Ectodermal cell (in vitro differentiated cells): Measurements from ENCODE around the gene EHHADH.

ENCODE experiments used
- H3K27ac ChIP-seq: 2 replicates; pipeline ENCODE4 v1.7.0; 2013; ENCODE audit warnings: mild to moderate bottlenecking, low read depth, low read length; ENCODE audit not compliant: insufficient read depth, poor library complexity, severe bottlenecking
- H3K27me3 ChIP-seq: 2 replicates; pipeline ENCODE4 v1.7.0; 2013; ENCODE audit warnings: mild to moderate bottlenecking, low read length; ENCODE audit not compliant: insufficient read depth, control insufficient read depth, poor library complexity, severe bottlenecking
- H3K36me3 ChIP-seq: one replicate; pipeline ENCODE4 v1.7.0; 2013; ENCODE audit warnings: low read length; ENCODE audit not compliant: control insufficient read depth, insufficient read depth
- H3K4me1 ChIP-seq: one replicate; pipeline ENCODE4 v1.7.0; 2013; ENCODE audit warnings: low read length; ENCODE audit not compliant: control insufficient read depth, insufficient read depth
- H3K4me3 ChIP-seq: 2 replicates; pipeline ENCODE4 v1.7.0; 2013; ENCODE audit warnings: low read depth, low read length, control low read depth; ENCODE audit not compliant: insufficient read depth
- H3K9me3 ChIP-seq: 2 replicates; pipeline ENCODE4 v1.7.0; 2013; ENCODE audit warnings: mild to moderate bottlenecking, low read length, moderate library complexity; ENCODE audit not compliant: control insufficient read depth
- WGBS, 2 experiments: methylation state at CpG; one replicate each; pipeline ENCODE4 v1.1.7; 2013; ENCODE audit warnings: missing lambda C conversion rate in 2 of 2; 5-methylcytosine and 5-hydroxymethylcytosine counted together

The EHHADH gene

GRCh38 chr3:185164428-185165217, 89.2 kb downstream of the EHHADH start:
- Histone ChIP-seq H3K36me3 (no peaks in the 10 kb centered on the region), H3K27me3 (no peaks in the 10 kb centered on the region), H3K4me3 (no peak overlapping the region), H3K27ac (no peak overlapping the region), H3K9me3 (no peaks in the 10 kb centered on the region), H3K4me1 (no peaks in the 10 kb centered on the region)
- 80 to 90% methylated on average over 4 to 6 of the region's 6 CpGs for WGBS, 2 experiments

- 91 to 93% methylated on average over 8 of the region's 8 CpGs for WGBS, 2 experiments
- H3K36me3 ChIP-seq = no peaks in the 10 kb centered on the region
Measured at GRCh38 chr3:185162634-185163033, 91.2 kb downstream of the EHHADH start.

GRCh38 chr3:185161761-185162160, 92.1 kb downstream of the EHHADH start:
- H3K9me3 ChIP-seq = no peaks in the 10 kb centered on the region
- no peaks in the 10 kb centered on the region for H3K36me3 ChIP-seq
- H3K4me3 ChIP-seq = no peak overlapping the region
- H3K4me1 ChIP-seq = no peaks in the 10 kb centered on the region
- 91 to 94% methylated on average over 5 of the region's 5 CpGs for WGBS, 2 experiments
- H3K27me3 ChIP-seq = no peaks in the 10 kb centered on the region
- no peak overlapping the region for H3K27ac ChIP-seq

More at GRCh38 chr3:185162634-185163033, 91.2 kb downstream of the EHHADH start:
- H3K4me1 ChIP-seq = no peaks in the 10 kb centered on the region
- H3K9me3 ChIP-seq = no peaks in the 10 kb centered on the region
- no peak overlapping the region for H3K27ac ChIP-seq
- no peaks in the 10 kb centered on the region for H3K27me3 ChIP-seq
- no peak overlapping the region for H3K4me3 ChIP-seq

GRCh38 chr3:185157347-185157746, 96.5 kb downstream of the EHHADH start:
- H3K36me3 ChIP-seq = no peaks in the 10 kb centered on the region
- WGBS, 2 experiments = 94 to 95% methylated on average over 3 of the region's 3 CpGs
- H3K9me3 ChIP-seq = no peaks in the 10 kb centered on the region
- H3K4me1 ChIP-seq = no peaks in the 10 kb centered on the region
- H3K4me3 ChIP-seq = no peak overlapping the region
- H3K27me3 ChIP-seq = peaks cover 14% of the 10 kb centered on the region
- no peak overlapping the region for H3K27ac ChIP-seq

- 95 to 100% methylated on average over 2 to 5 of the region's 5 CpGs for WGBS, 2 experiments
- H3K4me3 ChIP-seq = no peak overlapping the region
- no peaks in the 10 kb centered on the region for H3K36me3 ChIP-seq
- peaks cover 31% of the 10 kb centered on the region for H3K27me3 ChIP-seq
- H3K27ac ChIP-seq = no peak overlapping the region
- H3K9me3 ChIP-seq = no peaks in the 10 kb centered on the region
- no peaks in the 10 kb centered on the region for H3K4me1 ChIP-seq
Measured at GRCh38 chr3:185155678-185156077, 98.2 kb downstream of the EHHADH start.

GRCh38 chr3:185153861-185154629, 99.8 kb downstream of the EHHADH start:
- Histone ChIP-seq H3K36me3 (no peaks in the 10 kb centered on the region), H3K27me3 (peaks cover 44% of the 10 kb centered on the region), H3K4me1 (no peaks in the 10 kb centered on the region), H3K27ac (no peak overlapping the region), H3K4me3 (no peak overlapping the region), H3K9me3 (no peaks in the 10 kb centered on the region)
- 80% methylated on average over 16 of the region's 16 CpGs for WGBS, 2 experiments

- H3K27me3 ChIP-seq = peaks cover 44% of the 10 kb centered on the region
- no peak overlapping the region for H3K27ac ChIP-seq
- no peaks in the 10 kb centered on the region for H3K4me1 ChIP-seq
- H3K36me3 ChIP-seq = no peaks in the 10 kb centered on the region
- H3K4me3 ChIP-seq = peak overlapping the region; percentile 57
- no peaks in the 10 kb centered on the region for H3K9me3 ChIP-seq
- 3 to 5% methylated on average over 53 of the region's 53 CpGs for WGBS, 2 experiments
Measured at GRCh38 chr3:185153171-185153771, 100.6 kb downstream of the EHHADH start.

- peaks cover 44% of the 10 kb centered on the region for H3K27me3 ChIP-seq
- H3K4me3 ChIP-seq = peak within 1 kb of the TSS; percentile 57
- no peaks in the 10 kb centered on the region for H3K36me3 ChIP-seq
- no peak within 1 kb of the TSS for H3K27ac ChIP-seq
- H3K4me1 ChIP-seq = no peaks in the 10 kb centered on the region
- WGBS, 2 experiments = 1% methylated on average over 113 of the region's 113 CpGs
- no peaks in the 10 kb centered on the region for H3K9me3 ChIP-seq
Measured at GRCh38 chr3:185152410-185153170, 101.3 kb downstream of the EHHADH start, which contains the start of gene C3orf70. Gene C3orf70 (minus strand): TSS chr3:185153060. CDS start chr3:185152823, 237 bp downstream.

- H3K36me3 ChIP-seq = no peaks in the 10 kb centered on the region
- WGBS, 2 experiments = 6 to 12% methylated on average over 9 of the region's 9 CpGs
- no peak overlapping the region for H3K27ac ChIP-seq
- H3K9me3 ChIP-seq = no peaks in the 10 kb centered on the region
- peaks cover 44% of the 10 kb centered on the region for H3K27me3 ChIP-seq
- H3K4me3 ChIP-seq = peak overlapping the region; percentile 57
- no peaks in the 10 kb centered on the region for H3K4me1 ChIP-seq
Measured at GRCh38 chr3:185151964-185152409, 101.9 kb downstream of the EHHADH start.
